ENCODE data around the gene ARPC4. TPM values are rescaled to one million over a fixed set of nuclear protein-coding genes. Genes with fewer than 3 reads are reported as not detected.

The ARPC4 gene
- total and polyA plus RNA-seq, 2 experiments from 2014 or later: 149 to 182 TPM

GRCh38 chr3:9803494-9803893, 10.6 kb downstream of the ARPC4 start:
- Histone ChIP-seq H3K4me1 (ENCODE audit: insufficient read depth) (no peaks in the 10 kb centered on the region), H3K27me3 (no peaks in the 10 kb centered on the region), H3K4me2 (no peak overlapping the region), H3K79me2 (peaks cover 3% of the 10 kb centered on the region), H4K20me1 (ENCODE audit: insufficient read depth, poor library complexity, severe bottlenecking) (no peaks in the 10 kb centered on the region), H3K27ac (no peak overlapping the region), H3K4me3 (no peak overlapping the region), H3K36me3 (replicated peaks; ENCODE audit: insufficient read depth, low read depth) (peaks cover 6% of the 10 kb centered on the region), H3K9me2 (replicated peaks; ENCODE audit: insufficient read depth) (no peaks in the 10 kb centered on the region), H2AFZ (no peak overlapping the region), H3K9me3 (ENCODE audit: low read depth) (no peaks in the 10 kb centered on the region)
- WGBS (ENCODE audit: low lambda C conversion rate, missing lambda C conversion rate): 85% methylated on average over 1 of the region's 1 CpG
- DNase-seq (ENCODE audit: low spot score): no peak
- TF ChIP-seq, protein P1, sequence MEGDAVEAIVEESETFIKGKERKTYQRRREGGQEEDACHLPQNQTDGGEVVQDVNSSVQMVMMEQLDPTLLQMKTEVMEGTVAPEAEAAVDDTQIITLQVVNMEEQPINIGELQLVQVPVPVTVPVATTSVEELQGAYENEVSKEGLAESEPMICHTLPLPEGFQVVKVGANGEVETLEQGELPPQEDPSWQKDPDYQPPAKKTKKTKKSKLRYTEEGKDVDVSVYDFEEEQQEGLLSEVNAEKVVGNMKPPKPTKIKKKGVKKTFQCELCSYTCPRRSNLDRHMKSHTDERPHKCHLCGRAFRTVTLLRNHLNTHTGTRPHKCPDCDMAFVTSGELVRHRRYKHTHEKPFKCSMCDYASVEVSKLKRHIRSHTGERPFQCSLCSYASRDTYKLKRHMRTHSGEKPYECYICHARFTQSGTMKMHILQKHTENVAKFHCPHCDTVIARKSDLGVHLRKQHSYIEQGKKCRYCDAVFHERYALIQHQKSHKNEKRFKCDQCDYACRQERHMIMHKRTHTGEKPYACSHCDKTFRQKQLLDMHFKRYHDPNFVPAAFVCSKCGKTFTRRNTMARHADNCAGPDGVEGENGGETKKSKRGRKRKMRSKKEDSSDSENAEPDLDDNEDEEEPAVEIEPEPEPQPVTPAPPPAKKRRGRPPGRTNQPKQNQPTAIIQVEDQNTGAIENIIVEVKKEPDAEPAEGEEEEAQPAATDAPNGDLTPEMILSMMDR (IDR thresholded peaks at IDR 0.05; ENCODE audit: poor library complexity): no peak
- TF ChIP-seq EZH2phosphoT487 (IDR thresholded peaks at IDR 0.05; ENCODE audit: low read depth, severe bottlenecking, unreplicated experiment) (no peak), EZH2 (IDR thresholded peaks at IDR 0.05; ENCODE audit: borderline replicate concordance) (no peak)

DNA sequence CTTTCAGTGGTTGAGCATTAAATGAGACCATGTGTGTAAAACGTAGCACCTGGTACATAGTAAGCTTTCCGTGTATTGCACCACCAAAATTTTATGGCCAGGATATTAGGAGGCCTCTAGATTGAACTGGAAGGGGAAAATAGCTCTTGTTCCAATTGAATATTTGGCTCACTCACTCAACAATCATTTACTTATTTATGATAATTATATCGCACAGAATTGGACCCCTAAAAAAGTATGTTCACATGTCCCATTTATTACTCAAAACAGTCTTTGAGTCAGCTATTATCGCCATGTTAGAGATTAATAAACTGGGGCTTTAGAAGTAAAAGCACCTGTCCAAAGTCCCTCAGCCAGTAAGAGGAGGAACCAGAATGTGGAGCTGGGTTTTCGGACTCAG, 12.1 kb downstream of the ARPC4 start:
- DNase-seq (ENCODE audit: low spot score): no peak
- 96% methylated on average over 5 of the region's 5 CpGs for WGBS (ENCODE audit: low lambda C conversion rate, missing lambda C conversion rate)
- no peaks in the 10 kb centered on the region for H3K9me3 ChIP-seq (ENCODE audit: low read depth)
- no peaks in the 10 kb centered on the region for H3K9me2 ChIP-seq (replicated peaks; ENCODE audit: insufficient read depth)
- no peaks in the 10 kb centered on the region for H3K27me3 ChIP-seq
- peaks cover 6% of the 10 kb centered on the region for H3K36me3 ChIP-seq (replicated peaks; ENCODE audit: insufficient read depth, low read depth)
- no peak overlapping the region for H2AFZ ChIP-seq
- peaks cover 7% of the 10 kb centered on the region for H3K4me1 ChIP-seq (ENCODE audit: insufficient read depth)
- H3K79me2 ChIP-seq: no peaks in the 10 kb centered on the region
- no peaks in the 10 kb centered on the region for H4K20me1 ChIP-seq (ENCODE audit: insufficient read depth, poor library complexity, severe bottlenecking)
- H3K27ac ChIP-seq: no peak overlapping the region
- no peak overlapping the region for H3K4me3 ChIP-seq
- H3K4me2 ChIP-seq: no peak overlapping the region
- TF ChIP-seq EZH2phosphoT487 (IDR thresholded peaks at IDR 0.05; ENCODE audit: low read depth, severe bottlenecking, unreplicated experiment): no peak
- no peak for TF ChIP-seq EZH2 (IDR thresholded peaks at IDR 0.05; ENCODE audit: borderline replicate concordance)
- TF ChIP-seq, protein P1 (IDR thresholded peaks at IDR 0.05; ENCODE audit: poor library complexity): no peak

DNA sequence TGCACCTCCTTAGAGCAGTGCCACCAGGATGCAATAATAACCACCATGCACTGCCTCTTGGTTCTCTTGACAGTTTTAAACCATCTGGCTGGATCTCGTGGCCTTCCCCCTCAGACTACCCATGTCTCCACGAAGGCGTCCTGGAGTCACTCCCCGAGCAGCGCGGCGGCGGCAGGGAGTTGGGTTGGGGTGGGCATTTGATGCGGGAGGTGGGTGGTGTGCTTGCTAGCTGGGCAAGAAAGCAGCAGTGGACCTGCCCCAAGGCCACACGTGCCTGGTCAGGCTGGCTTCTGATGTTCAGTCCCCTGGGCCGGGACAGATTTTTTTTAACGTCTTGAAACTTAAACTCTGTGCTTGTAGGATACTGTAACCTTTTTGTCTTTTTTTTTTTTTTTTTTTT, 13.3 kb downstream of the ARPC4 start:
- no peaks in the 10 kb centered on the region for H3K27me3 ChIP-seq
- H3K9me3 ChIP-seq (ENCODE audit: low read depth): no peaks in the 10 kb centered on the region
- no peaks in the 10 kb centered on the region for H3K79me2 ChIP-seq
- H4K20me1 ChIP-seq (ENCODE audit: insufficient read depth, poor library complexity, severe bottlenecking): no peaks in the 10 kb centered on the region
- peaks cover 14% of the 10 kb centered on the region for H3K4me1 ChIP-seq (ENCODE audit: insufficient read depth)
- no peak overlapping the region for H3K4me2 ChIP-seq
- WGBS (ENCODE audit: low lambda C conversion rate, missing lambda C conversion rate): 98% methylated on average over 12 of the region's 12 CpGs
- no peak for DNase-seq (ENCODE audit: low spot score)
- H2AFZ ChIP-seq: no peak overlapping the region
- no peaks in the 10 kb centered on the region for H3K9me2 ChIP-seq (replicated peaks; ENCODE audit: insufficient read depth)
- no peak overlapping the region for H3K27ac ChIP-seq
- peaks cover 5% of the 10 kb centered on the region for H3K36me3 ChIP-seq (replicated peaks; ENCODE audit: insufficient read depth, low read depth)
- TF ChIP-seq, protein P1 (IDR thresholded peaks at IDR 0.05; ENCODE audit: poor library complexity): no peak
- no peak for TF ChIP-seq EZH2 (IDR thresholded peaks at IDR 0.05; ENCODE audit: borderline replicate concordance)
- no peak for TF ChIP-seq EZH2phosphoT487 (IDR thresholded peaks at IDR 0.05; ENCODE audit: low read depth, severe bottlenecking, unreplicated experiment)
- no peak overlapping the region for H3K4me3 ChIP-seq
